M059J (cell line): ENCODE results near the gene PARM1. TPM values are rescaled to one million over a fixed set of nuclear protein-coding genes. Genes with fewer than 3 reads are reported as not detected.

Experiments used
- DNase-seq: peaks from one replicate; pipeline ENCODE4 v3.0.0-alpha.2; 2012; ENCODE audit warnings: low read depth
- total RNA-seq: library from RNA; depleted of rRNA; stranded (reverse); fragments of >200 nt; shearing (Covaris generic); gene quantifications from 2 replicates; pipeline ENCODE4 v1.2.3, GENCODE V29; 2014; rRNA removed

The PARM1 gene, protein sequence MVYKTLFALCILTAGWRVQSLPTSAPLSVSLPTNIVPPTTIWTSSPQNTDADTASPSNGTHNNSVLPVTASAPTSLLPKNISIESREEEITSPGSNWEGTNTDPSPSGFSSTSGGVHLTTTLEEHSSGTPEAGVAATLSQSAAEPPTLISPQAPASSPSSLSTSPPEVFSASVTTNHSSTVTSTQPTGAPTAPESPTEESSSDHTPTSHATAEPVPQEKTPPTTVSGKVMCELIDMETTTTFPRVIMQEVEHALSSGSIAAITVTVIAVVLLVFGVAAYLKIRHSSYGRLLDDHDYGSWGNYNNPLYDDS
- total RNA-seq, result 0.17 and 0.22 TPM in 2 replicates

GRCh38 chr4:74932832-74933561 lies at the start of gene PARM1:
TSS of gene PARM1 (plus strand) at chr4:74933116. CDS start at chr4:74933328, 212 bp downstream.
- DNase-seq, result peak; percentile 63

DNA sequence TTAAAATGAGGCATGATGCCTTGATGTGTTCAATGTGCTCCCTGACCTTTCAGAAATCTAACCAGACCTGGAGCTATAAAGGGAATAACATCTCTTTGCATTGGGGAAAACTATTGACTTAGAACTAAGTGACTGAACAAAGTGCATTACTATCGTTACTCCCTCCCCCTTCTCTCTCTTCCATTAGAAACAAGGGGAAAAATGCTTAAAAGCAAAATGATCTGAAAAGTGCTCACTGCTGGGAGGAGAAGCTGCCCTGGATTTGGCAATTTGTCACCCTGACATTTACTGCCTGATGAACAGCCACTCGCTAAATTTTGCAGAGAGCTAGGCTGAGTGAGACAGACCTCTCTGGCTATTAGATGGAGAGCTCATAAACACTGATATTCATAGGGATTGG lies 48.6 kb upstream of the PARM1 start:
- DNase-seq, result no peak

- DNase-seq, result no peak
Observed at GRCh38 chr4:74886484-74886883, 46.4 kb upstream of the PARM1 start.

GRCh38 chr4:74890341-74890740 lies 42.6 kb upstream of the PARM1 start:
- no peak for DNase-seq

DNA sequence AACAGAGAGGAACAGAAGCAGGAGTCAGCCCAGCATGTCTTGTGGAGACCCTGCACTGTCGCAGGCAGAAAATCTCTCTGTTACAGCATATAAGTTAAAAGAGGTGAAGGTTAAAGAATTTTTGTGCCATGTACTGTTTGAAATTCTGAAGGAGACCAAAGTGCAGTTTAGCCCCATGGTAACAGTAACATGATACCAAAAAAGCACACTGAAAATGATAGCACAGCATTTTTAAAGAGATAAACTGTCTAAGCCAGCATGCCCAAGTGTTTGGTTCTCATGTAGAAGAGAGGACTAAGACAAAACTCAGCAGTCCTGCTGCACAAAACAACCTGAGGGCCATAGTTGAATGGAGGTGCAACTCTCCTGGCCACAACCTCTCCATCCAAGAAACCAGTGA lies 41.9 kb upstream of the PARM1 start:
- no peak for DNase-seq

GRCh38 chr4:74893171-74893570 lies 39.7 kb upstream of the PARM1 start:
- no peak for DNase-seq

DNA sequence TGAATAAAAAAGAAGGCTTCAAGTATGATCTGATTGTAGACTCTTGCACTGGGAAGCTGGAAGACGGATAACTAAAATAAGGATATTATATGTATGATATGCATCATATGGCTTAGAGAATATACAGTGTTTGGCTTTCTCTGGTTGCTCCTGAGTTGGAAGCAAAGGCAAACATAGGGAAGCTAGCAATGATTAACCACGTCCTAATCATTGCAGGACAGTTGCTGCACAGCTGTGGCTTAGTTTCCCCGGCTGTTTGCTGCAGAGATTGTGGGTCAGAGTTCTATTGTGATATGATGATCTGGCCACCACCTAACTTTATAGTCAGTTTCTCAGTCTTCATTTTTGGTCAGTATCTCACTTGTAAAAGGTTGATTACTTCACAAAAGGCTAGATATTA lies 36.3 kb upstream of the PARM1 start:
- no peak for DNase-seq

DNA sequence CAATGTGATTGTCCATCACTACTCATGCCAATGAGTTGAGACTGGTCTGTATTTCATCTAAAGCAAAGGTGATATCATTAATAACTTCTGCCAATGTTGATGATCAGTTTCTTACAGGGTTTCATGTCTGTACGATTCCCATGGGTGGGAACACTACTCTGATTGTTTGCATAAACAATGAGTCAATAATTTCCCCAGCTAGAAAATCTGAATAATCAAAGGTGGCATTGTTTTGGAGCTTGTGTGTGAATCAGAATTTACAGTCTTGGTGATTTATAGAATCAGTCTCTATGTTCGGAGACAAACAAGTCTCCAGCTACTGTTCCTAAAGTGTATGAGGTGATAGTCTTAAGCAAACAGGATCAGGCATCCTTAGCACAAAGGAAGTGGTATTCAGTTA lies 35.5 kb upstream of the PARM1 start:
- no peak for DNase-seq

DNA sequence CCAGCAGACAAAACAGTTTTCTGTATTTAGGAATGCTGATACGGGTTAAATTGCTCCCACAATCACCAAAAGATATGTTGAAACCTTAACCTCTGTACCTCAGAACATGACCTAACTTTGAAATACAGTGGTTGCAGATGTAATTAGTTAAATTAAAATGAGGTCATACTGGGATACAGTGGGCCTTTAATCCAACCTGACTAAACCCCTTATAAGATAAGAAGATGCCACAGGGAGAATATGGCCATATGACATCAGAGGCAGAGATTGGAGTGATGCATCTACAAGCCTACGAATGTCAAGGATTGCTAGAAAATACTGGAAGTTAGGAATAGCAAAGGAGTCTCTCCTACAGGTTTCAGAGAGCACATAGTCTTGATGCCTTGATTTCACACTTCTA lies 32.1 kb upstream of the PARM1 start:
- DNase-seq, result no peak

DNA sequence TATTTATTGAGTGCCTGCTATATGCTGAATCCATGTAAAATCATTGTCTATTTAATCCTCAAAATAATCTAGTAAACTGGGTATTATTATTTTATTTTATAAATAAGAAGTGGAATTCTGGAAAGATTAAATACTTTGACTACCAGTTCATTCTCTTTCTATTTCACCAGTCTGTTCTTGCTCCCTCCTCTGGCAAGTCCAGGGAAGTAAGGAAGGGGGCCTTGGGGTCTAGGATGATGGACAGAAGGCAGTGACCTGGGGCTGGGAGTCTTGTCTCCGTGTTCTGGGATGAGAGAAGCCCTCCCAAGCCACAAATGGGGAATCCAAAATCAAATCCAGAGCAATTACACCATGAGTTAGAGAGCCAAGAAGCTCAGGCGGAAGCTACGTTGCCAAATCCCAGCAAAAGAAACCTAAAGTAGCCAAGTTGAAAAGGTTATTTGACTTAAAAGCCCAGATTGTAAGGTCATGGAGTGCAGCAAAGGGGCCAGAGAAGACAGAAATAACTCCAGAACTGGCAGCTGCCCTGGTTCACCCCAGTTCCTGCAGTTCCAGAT lies 28.3 kb upstream of the PARM1 start:
- DNase-seq, result no peak

- DNase-seq, result no peak
Observed at GRCh38 chr4:74906771-74907170, 26.1 kb upstream of the PARM1 start.

- no peak for DNase-seq
Observed at GRCh38 chr4:74919783-74920182, 13.1 kb upstream of the PARM1 start.

DNA sequence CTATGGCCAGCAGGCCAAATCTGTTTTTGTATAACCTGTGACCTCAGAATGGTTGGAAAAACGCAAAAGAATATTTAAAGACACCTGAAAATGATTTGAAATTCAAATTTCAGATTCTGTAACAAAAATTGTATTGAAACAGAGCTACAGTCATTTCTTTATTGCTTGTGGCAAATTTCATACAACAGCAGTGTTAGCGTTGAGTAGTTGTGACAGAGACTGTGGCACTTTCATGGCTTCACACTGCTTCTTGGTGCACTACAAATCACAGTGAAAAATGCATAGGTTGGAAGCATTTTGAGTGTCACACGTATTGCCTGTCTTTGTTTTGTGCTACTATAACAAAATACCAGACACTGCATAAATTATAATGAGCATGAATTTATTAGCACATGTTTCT lies 12.2 kb upstream of the PARM1 start:
- no peak for DNase-seq

DNA sequence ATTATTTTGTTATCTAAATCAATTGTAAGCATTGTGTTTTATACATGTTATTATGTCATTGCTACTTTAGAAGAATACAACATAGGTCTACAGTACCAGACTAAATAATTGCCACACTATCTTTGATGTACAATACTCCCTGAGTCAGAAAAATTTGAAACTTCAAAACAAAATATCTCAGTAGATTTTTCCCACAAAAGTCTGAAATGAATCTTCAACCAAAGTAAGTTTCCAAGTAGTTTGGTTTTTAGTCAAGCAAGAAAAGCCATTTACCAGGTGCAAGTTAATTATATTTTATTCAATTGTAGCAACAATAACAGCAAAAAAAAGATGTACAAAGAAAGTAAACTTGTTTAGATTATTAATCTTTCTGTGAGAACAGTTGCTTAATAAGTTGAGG lies 11.4 kb upstream of the PARM1 start:
- DNase-seq, result no peak

DNA sequence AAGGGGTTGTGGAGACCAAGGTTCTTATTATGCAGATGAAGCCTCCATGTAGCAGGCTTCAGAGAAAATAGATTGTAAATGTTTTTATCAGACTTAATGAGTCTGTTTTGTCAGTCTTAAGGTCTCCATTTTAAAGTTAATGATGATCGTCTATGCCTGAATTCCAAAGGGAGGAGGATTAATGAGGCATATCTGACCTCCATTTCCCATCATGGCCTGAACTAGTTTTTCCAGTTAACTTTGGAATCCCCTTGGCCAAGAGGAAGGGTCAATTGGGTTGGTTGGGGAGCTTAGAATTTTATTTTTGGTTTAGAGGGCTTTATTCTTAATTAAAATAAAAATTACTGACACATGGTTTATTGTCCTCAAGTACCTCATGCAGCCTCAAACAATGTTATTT lies 6.9 kb upstream of the PARM1 start:
- no peak for DNase-seq

- DNase-seq, result no peak
Observed at GRCh38 chr4:74930162-74930561, 2.8 kb upstream of the PARM1 start.

GRCh38 chr4:74931376-74931775 lies 1.5 kb upstream of the PARM1 start:
- no peak for DNase-seq

- DNase-seq, result no peak
Observed at GRCh38 chr4:74932010-74932409, 906 bp upstream of the PARM1 start.

DNA sequence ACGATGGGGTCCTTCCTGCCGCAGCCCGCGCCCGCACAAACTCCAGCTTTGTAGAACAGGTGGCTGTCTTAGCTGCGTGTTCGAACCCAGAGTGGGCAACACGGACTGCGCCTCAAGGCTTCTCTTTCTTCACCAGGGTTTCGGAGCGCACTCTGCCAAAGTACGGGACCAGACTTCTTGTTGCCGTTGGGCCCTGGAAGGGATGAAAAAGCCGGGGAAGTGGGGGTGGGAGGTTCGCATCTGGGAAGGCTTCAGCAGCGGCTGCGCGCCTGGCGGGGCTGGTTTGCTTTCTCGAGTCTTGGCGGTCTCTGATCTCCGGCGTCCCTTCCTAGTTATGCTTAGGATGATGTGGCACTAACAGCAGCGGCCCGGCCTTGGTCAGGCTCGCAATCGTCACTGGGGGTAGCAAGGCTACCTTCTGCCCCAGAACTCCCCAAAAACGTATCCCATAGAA lies 673 bp downstream of the PARM1 start:
- no peak for DNase-seq

- DNase-seq, result peak; percentile 19
Observed at GRCh38 chr4:74934016-74934831, 1.3 kb downstream of the PARM1 start.

GRCh38 chr4:74934888-74935287 lies 2.0 kb downstream of the PARM1 start:
- no peak for DNase-seq

- DNase-seq, result no peak
Observed at GRCh38 chr4:74941123-74941522, 8.2 kb downstream of the PARM1 start.
